GM12878 (cell line): ENCODE measurements around the gene CREG2. TPM values are rescaled to one million over a fixed set of nuclear protein-coding genes. Genes with fewer than 3 reads are reported as not detected.

Experiments
- ATAC-seq: fragments of 200-7000 bp; cut with Tn5 transposase; 3 replicates; pipeline ENCODE4 v1.9.1; 2020; ENCODE audit warnings: mild to moderate bottlenecking, moderate library complexity
- BruUV-seq: library from RNA; stranded (reverse); fragments of 400-500 nt; replicated peaks from 2 replicates; lab custom pipeline; 2021; lab: Mats Ljungman, UMichigan
- CTCF ChIA-PET: fragments of 300-600 bp; sonication (Branson Sonifier 250); formaldehyde crosslinking; extraction: SDS; loops from one replicate; lab custom pipeline; 2021; ENCODE audit warnings: inconsistent platforms; lab: Yijun Ruan, JAX
- POLR2A ChIA-PET: fragments of 350-600 bp; formaldehyde crosslinking; extraction: SDS; loops from one replicate; lab custom pipeline; 2021; ENCODE audit warnings: inconsistent platforms; lab: Charles Lee
- RAD21 ChIA-PET: fragments of 300-600 bp; sonication (Branson Sonifier 250); formaldehyde crosslinking; loops from one replicate; lab custom pipeline; 2023; ENCODE audit warnings: antibody characterized with exemption; ENCODE audit not compliant: unreplicated experiment; lab: Charles Lee
- SMC1A ChIA-PET: fragments of 300-600 bp; sonication (Branson Sonifier 250); formaldehyde crosslinking; loops from one replicate; lab custom pipeline; 2023; ENCODE audit not compliant: unreplicated experiment, uncharacterized antibody; lab: Charles Lee
- DNase-seq: peaks from one replicate; pipeline ENCODE4 v3.0.0-alpha.2; 2011; ENCODE audit warnings: low read depth, low spot score
- FAIRE-seq: peaks from 3 replicates; lab custom pipeline; 2011; peaks lifted over from hg19 to GRCh38; lab: Jason Lieb, UNC
- H2AFZ ChIP-seq: 2 replicates; pipeline ENCODE4 v1.6.0; 2011; ENCODE audit warnings: low read depth, low read length, control low read depth; ENCODE audit not compliant: control insufficient read depth
- H3K27ac ChIP-seq: 2 replicates; pipeline ENCODE4 v1.5.1; 2011; ENCODE audit warnings: control low read depth; ENCODE audit not compliant: control insufficient read depth, insufficient read depth
- H3K27me3 ChIP-seq, 2 experiments: replicated peaks in 1 of 2; 2 replicates each; pipeline versions ENCODE4 v1.6.0 to v1.6.1; 2011; ENCODE audit warnings: low read length in 1 of 2; ENCODE audit not compliant: control insufficient read depth in 2 of 2, insufficient read depth in 2 of 2
- H3K36me3 ChIP-seq, 2 experiments: 2 replicates each; pipeline ENCODE4 v1.5.1; 2011; ENCODE audit warnings: low read length in 1 of 2; ENCODE audit not compliant: control insufficient read depth in 2 of 2, insufficient read depth in 2 of 2
- H3K4me1 ChIP-seq: 2 replicates; pipeline ENCODE4 v1.6.1; 2011; ENCODE audit warnings: mild to moderate bottlenecking, low read length, moderate library complexity, mixed read lengths; ENCODE audit not compliant: control insufficient read depth, insufficient read depth
- H3K4me2 ChIP-seq: 2 replicates; pipeline ENCODE4 v1.6.0; 2011; ENCODE audit warnings: control low read depth; ENCODE audit not compliant: control insufficient read depth, insufficient read depth
- H3K4me3 ChIP-seq: fragments of 200-600 bp; sonication (generic); 2 replicates; pipeline ENCODE4 v1.5.1; 2016
- H3K79me2 ChIP-seq: 2 replicates; pipeline ENCODE4 v1.6.0; 2011; ENCODE audit warnings: low read length; ENCODE audit not compliant: control insufficient read depth, insufficient read depth
- H3K9ac ChIP-seq: 2 replicates; pipeline ENCODE4 v1.8.0; 2011; ENCODE audit warnings: low read length, control low read depth, mixed read lengths; ENCODE audit not compliant: control insufficient read depth, insufficient read depth
- H3K9me3 ChIP-seq: replicated peaks from 3 replicates; pipeline ENCODE4 v1.5.1; 2011; ENCODE audit warnings: mild to moderate bottlenecking, low read length; ENCODE audit not compliant: control insufficient read depth, insufficient read depth
- H4K20me1 ChIP-seq: 2 replicates; pipeline ENCODE4 v1.6.0; 2011; ENCODE audit not compliant: control insufficient read depth, insufficient read depth
- BCL11A ChIP-seq: IDR thresholded peaks from 2 replicates; pipeline ENCODE4 v1.6.1; 2011; ENCODE audit warnings: low read depth, low read length
- BRCA1 ChIP-seq: IDR thresholded peaks from 2 replicates; pipeline ENCODE4 v1.6.1; 2011; ENCODE audit warnings: low read depth, low read length, improper control_type of control experiment
- DPF2 ChIP-seq: fragments of 450-650 bp; IDR thresholded peaks from 2 replicates; pipeline ENCODE4 v1.6.1; 2017; ENCODE audit warnings: mild to moderate bottlenecking
- EZH2 ChIP-seq: IDR thresholded peaks from 2 replicates; pipeline ENCODE4 v1.6.1; 2012; ENCODE audit warnings: low read depth, mild to moderate bottlenecking, control low read depth, inconsistent platforms, low read length, borderline replicate concordance; ENCODE audit not compliant: control insufficient read depth
- KAT2A ChIP-seq: conservative IDR thresholded peaks from 2 replicates; pipeline ENCODE4 v1.6.1; 2011; ENCODE audit warnings: low read depth, low read length; ENCODE audit not compliant: control insufficient read depth
- KLF5 ChIP-seq: fragments of 450-650 bp; IDR thresholded peaks from 2 replicates; pipeline ENCODE4 v1.6.1; 2014; ENCODE audit warnings: mild to moderate bottlenecking; ENCODE audit not compliant: partially characterized antibody
- MLLT1 ChIP-seq: fragments of 450-650 bp; IDR thresholded peaks from 2 replicates; pipeline ENCODE4 v1.6.1; 2016; ENCODE audit warnings: mild to moderate bottlenecking
- SUZ12 ChIP-seq: fragments of 200-600 bp; sonication (generic); IDR thresholded peaks from one replicate; pipeline ENCODE4 v1.6.1; 2018; ENCODE audit warnings: antibody characterized with exemption, mild to moderate bottlenecking; ENCODE audit not compliant: unreplicated experiment
- USF1 ChIP-seq: IDR thresholded peaks from 2 replicates; pipeline ENCODE4 v1.6.1; 2011; ENCODE audit warnings: borderline replicate concordance, low read depth, mild to moderate bottlenecking, moderate library complexity, mixed read lengths, low read length; ENCODE audit not compliant: insufficient read depth; ENCODE audit errors: extremely low read length
- ZBTB40 ChIP-seq: fragments of 450-650 bp; IDR thresholded peaks from 2 replicates; pipeline ENCODE4 v1.6.1; 2016; ENCODE audit warnings: mild to moderate bottlenecking, moderate library complexity, borderline replicate concordance
- ZNF384 ChIP-seq: IDR thresholded peaks from 2 replicates; pipeline ENCODE4 v1.6.1; 2012; ENCODE audit warnings: low read depth, mild to moderate bottlenecking, low read length, improper control_type of control experiment, borderline replicate concordance
- WGBS: methylation state at CpG from one replicate; pipeline ENCODE4 v1.1.6; 2016; ENCODE audit warnings: low lambda C conversion rate; ENCODE audit not compliant: insufficient replicate concordance, insufficient coverage; ENCODE audit errors: missing lambda C conversion rate; 5-methylcytosine and 5-hydroxymethylcytosine counted together
- in situ Hi-C: fragments of 300-500 bp; cut with MboI; formaldehyde crosslinking; loops from 9 replicates; pipeline ENCODE4 v1.14.3; 2018; ENCODE audit warnings: mixed read lengths
- intact Hi-C: fragments of 100-400 bp; cut with micrococcal nuclease; formaldehyde crosslinking; loops from one replicate; pipeline ENCODE4 v1.14.2; 2022; ENCODE audit not compliant: unreplicated experiment
- polyA plus RNA-seq, 11 experiments: library from polyadenylated mRNA; depleted of rRNA in 4 of 11; unstranded in 6 of 11; stranded (reverse) in 5 of 11; fragments of >200 nt; fragmentation: Nextera tagmentation in 4 of 11; fragmentation: Illumina TruSeq in 1 of 11; extraction: Ambion mirVana in 4 of 11; extraction: Trizol in 1 of 11; gene quantifications; 1 replicate in 1 of 11; 2 replicates in 10 of 11; pipeline versions ENCODE4 v1.2.1 to v1.2.3, GENCODE V29; 2011 to 2016; ENCODE audit warnings: inconsistent platforms in 2 of 11, missing spikeins in 2 of 11, low read depth in 1 of 11
- total RNA-seq, 4 experiments: library from RNA; depleted of rRNA in 3 of 4; stranded (reverse); fragments of >200 nt in 3 of 4; fragmentation: Illumina TruSeq in 1 of 4; extraction: Trizol in 1 of 4; gene quantifications; 2 replicates each; pipeline versions ENCODE4 v1.2.1 to v1.2.3, GENCODE V29; 2013 to 2021

The CREG2 gene
- total and polyA plus RNA-seq, 10 of the 15 experiments (the other 5 are each of a cell fraction or from before 2014, with no cell fraction given) = not detected

GRCh38 chr2:101428422-101429176 is 41.3 kb upstream of the CREG2 start (continued):
- TF ChIP-seq MLLT1 (no peak), SUZ12 (no peak), EZH2 (no peak)

GRCh38 chr2:101427743-101428142 is 40.4 kb upstream of the CREG2 start:
- FAIRE-seq (no peak), ATAC-seq (no peak), DNase-seq (no peak)
- Histone ChIP-seq H3K4me2 (no peak overlapping the region), H4K20me1 (no peaks in the 10 kb centered on the region), H3K27me3 (no peaks in the 10 kb centered on the region; a peak in 2 of 4 replicates), H3K79me2 (no peaks in the 10 kb centered on the region), H3K36me3 (no peaks in the 10 kb centered on the region), H3K4me3 (no peak overlapping the region), H3K9me3 (no peaks in the 10 kb centered on the region), H3K4me1 (no peaks in the 10 kb centered on the region), H3K27ac (no peak overlapping the region), H2AFZ (no peak overlapping the region), H3K9ac (no peak overlapping the region)
- BruUV-seq = no TSS peak
- TF ChIP-seq ZNF384 = no peak
- TF ChIP-seq KLF5 = no peak
- TF ChIP-seq DPF2 = no peak
- no peak for TF ChIP-seq BCL11A
- TF ChIP-seq USF1 = no peak
- TF ChIP-seq ZBTB40 = no peak
- TF ChIP-seq KAT2A = no peak
- TF ChIP-seq BRCA1 = no peak
- in situ Hi-C loops = no loop called here
- intact Hi-C loops = no loop called here
- ChIA-PET POLR2A (no interaction called here), SMC1A (no interaction called here), CTCF (interaction anchor here (1.3 kb wide), 1 partner anchor 9 kb away, joined by 6 read pairs; no protein-coding TSS in a partner anchor), RAD21 (no interaction called here)
- WGBS = 50% methylated on average over 13 of the region's 13 CpGs
